HG03342 (cell line): Measurements from ENCODE around the gene ZFYVE21.

Experiments used
- ATAC-seq: cut with Tn5 transposase; IDR thresholded peaks from one replicate; pipeline ENCODE4 v1.9.1; 2021; ENCODE audit warnings: mild to moderate bottlenecking, moderate library complexity; ENCODE audit not compliant: unreplicated experiment

ZFYVE21 gene

DNA sequence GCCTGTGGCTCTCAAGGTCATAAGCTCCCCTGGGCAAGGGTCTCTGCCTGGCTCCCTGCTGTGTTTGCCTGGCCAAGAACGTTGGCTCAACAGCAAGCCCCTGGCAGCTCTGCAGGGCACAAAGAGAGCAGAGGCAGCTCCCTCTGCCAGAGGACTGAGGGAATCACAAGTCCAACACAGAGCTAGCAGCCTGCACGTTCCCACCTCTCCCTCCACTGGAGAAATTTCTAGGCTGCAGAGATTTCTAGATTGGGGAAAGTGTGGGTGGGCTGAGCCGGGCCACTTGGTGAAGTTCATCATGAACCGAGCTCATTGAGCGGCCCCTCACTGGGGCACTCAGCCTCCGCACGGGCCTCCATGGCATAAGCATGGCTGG is 19.8 kb downstream of the ZFYVE21 start:
- ATAC-seq = no peak

DNA sequence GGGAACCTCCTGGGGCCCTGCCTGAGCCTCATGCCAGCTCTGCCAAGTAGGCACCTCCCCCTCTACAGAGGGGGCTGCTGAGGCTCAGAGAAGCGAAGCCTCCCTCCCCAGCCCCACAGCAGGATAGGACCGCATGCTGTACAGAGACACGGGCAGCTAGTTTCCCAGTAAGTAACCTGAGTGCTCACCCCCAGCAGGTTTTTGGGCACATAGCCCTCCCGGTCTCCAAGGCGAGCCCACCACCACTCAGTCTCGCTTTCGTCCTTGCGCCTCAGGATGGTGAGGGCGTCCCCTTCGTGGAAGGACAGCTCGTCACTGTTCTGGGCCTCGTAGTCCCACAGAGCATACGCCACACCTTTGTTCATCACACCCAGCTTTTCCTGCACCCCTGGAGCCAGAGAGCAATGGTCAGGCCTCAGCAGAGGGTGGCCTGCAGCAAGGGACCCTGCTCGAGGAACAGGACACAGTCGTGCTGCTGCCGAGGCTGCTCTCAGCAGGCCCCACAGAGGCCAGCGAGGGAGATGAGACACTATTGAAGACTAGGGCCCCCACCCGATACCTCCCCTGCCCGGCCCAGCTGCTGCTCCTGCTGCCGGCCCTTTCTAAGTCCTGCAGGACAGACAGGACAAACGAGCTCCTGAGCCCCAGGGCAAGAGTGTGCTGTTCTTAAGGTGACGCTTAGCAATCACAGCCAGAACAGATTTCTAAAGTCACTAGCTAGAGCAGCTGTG is 20.4 kb downstream of the ZFYVE21 start:
- no peak for ATAC-seq

DNA sequence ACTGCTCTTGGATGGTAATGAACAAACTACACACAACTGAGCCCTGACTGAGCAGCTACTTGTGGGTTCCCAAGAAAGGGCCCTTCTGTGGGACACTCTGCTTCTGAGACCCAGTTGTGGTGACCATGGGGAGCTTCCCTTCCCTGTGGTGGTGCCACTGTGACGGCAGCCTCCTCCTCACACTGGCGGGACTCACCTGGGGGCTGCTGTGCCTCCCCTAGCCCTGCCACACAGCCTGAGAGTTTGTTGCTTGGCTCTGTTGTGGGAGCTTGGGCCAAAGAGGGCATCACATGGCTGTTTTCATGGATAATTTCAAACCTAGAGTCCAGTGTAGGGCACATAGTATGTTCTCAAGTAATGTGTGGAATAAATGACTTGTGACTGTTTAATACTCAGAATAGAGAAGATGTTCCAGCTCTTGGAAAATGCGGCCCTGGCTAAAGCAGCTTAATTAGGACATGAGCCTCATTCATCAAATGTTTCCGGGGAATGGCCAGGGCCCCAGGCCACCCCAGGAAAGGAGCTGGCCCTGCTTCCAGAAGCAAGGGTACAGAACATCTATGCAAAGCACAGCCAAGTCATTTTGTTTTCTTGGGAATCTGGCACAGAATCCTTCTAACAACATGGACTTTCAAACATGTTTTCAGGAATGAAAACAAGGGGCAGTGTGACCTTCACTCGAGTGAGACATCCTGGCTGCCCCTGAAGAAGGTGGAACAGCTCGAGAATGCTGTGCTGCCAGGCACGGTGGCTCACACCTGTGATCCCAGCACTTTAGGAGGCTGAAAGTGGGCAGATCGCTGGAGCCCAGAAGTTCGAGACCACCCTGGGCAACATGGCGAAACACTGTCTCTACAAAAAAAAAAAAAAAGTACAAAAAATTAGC is 21.2 kb downstream of the ZFYVE21 start:
- no peak for ATAC-seq

DNA sequence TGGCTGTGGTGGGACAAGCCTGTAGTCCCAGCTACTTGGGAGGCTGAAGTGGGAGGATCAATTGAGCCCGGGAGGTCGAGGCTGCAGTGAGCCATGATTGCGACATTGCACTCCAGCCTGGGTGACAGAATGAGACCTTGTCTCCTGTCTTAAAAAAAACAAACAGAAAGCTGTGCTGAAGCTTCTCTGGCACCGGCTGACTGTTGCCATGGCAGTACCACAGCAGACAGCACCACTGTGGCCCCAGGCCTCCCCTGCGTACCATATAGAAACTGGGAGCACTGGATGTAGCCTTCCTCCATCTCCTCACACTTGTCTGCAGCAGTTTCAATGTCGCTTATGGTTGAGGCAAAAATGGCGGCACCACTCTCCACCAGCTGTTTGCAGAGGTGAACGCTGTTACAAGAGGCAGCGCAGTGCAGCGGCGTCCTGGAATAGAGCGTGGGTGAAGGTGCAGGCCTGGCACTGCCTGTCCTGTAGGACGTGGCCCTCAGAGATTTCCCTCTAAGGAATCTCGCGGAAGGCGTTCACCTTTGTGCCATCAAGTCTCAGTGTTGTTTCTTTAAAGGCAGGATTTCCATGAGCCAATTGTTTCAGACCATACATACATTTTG is 21.9 kb downstream of the ZFYVE21 start:
- no peak for ATAC-seq

DNA sequence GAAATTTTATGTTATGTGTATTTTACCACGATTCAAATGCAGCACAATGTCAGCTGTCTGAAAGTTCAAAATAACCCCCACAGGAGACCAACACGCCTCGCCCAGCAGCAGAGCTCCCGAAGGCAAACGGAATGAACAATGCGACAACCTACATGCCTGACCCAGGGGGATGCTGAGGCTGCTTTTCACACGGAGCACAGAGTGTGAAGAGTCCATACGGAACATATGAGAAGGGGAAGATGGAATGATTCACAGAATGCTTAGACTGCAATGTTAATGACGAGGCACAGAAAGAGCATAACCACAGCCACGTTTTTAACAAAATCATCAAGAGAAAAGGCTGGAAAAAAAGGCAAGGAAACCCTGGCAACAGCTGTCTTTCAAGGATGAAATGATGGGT is 22.6 kb downstream of the ZFYVE21 start:
- no peak for ATAC-seq

DNA sequence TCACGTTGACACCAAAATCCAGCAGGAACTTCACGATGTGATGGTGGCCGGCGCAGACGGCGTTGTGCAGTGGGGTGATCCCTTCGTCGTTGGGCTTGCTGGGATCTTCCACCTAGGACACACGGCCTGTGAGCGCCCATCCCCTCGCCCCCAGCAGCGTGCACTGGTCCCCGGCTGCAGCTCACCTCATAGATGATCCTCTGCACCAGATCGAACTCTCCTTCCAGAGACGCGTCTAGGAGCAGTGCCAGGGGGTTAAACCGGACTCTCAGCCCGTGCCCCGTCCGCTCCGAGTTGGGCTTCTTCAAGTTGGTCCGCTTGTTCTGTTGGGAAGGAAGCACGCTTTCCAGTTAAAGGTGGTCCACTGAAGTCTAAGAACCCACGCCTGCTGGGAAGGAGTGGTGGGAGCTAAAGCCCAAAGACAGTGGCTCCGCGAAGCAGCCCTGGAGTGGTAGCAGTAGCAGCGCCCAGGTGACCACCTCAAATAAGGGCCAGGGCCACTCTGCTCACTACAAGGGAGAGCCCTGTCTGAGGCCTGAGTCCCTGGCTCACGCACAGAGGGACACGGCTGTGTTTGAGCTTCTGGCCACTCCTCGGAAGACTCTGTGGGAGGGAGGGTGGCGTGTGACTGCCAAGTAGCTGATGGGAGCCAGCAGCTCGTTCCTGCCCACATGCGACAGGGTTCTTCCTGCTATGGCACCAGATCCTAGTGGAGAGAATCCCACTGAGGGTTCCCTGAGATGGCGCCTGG is 23.3 kb downstream of the ZFYVE21 start:
- no peak for ATAC-seq

DNA sequence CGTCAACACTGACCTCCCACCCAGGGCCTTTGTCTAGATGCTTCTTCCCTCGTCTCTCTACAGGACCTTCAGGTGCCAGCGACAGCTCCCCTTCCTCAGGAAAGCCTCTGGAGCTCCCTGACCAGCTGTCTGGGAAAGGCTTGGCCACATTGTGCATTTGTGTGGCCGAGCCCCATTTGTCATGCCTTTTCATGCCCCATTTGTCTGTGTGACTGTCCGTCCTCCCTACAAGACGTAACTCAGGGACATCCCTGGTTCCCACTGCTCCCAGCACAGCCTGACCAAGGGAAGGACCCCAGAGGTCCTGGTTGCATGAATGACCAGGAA is 23.8 kb downstream of the ZFYVE21 start:
- no peak for ATAC-seq

DNA sequence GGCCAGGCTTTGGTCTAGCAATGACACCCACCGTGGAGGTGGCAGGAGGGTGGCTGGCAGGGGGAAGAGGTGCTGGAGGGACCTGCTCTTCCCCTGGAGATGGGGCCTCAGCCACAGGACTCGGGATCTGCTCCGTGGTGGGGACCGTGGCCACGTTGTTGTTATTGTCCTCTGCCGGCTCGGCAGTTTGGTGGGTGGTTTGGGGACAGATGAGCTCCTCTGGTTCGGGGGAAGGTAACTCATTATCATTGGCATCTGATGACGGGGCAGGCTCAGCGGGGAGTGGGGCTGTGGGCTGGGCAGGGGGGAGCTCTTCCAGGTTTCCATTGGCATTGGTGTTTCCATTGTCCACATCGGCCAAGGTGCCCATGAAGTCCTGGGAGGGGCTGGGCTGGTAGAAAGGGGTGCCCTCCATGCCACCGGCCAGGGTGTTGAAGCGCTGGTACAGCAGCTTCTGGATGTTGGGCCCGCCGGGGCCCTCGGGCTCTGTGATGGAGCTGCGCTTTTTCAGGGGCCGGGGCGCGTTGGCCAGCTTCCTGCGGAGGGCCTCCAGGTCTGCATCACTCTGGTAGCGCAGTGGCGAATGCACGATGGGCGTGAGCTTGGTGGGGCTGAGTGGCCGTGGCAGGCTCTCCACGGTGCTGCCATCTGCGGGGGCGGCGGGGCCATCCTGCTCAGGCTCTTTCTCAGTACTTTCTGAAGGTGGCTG is 24.3 kb downstream of the ZFYVE21 start:
- no peak for ATAC-seq

DNA sequence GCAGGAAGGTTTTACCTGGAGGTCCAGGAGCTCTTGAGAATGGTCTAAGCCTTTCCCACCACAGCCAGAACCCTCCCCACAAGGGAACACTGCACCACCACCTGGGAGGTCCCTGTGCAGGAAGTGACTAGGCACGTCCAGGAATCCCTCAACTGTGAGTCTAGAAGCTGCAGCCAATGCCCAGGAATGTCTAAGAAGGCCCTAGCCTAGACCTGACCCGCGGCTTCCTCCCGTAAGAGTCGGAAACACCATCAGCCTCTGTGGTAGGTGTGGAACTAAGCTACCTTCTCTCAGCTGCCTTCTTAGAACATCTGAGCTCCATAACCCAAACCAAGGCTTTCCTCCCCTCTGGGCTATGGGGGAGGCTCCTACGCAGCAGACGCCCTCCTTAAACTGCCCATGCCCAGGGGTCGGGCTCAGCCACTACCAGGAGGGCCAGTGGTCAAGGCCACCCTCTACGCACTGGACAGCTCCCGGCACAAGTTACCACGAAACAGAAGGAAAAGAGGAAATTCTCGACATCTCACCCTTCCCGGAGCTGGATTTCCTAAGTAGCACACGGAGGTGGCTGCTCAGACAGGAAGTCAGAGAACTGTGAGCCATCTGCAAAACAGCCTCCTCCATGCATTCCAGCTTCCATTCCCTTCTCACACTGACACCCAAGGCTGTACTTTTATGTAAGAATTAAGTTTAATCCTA is 25.5 kb downstream of the ZFYVE21 start:
- ATAC-seq = no peak

DNA sequence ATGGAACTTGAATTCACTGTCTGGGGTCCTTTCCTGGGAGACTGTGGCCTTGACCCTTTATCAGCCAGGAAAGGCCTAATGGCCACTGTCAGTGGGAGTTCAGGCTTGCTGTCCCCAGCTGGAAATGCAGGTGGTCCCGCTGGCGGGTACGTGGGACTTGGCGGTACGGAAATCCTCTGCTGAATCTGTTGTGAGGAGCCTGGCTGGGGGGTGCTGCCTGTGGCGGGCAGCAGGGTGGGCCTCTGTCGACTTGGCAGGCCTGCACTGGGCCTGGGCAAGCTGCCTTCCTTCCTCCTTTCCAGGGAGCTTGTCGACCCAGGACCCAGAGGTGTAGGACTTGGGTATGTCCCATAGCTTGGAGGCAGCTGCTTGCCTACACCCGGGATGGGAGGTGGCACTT is 26.3 kb downstream of the ZFYVE21 start:
- ATAC-seq = no peak

DNA sequence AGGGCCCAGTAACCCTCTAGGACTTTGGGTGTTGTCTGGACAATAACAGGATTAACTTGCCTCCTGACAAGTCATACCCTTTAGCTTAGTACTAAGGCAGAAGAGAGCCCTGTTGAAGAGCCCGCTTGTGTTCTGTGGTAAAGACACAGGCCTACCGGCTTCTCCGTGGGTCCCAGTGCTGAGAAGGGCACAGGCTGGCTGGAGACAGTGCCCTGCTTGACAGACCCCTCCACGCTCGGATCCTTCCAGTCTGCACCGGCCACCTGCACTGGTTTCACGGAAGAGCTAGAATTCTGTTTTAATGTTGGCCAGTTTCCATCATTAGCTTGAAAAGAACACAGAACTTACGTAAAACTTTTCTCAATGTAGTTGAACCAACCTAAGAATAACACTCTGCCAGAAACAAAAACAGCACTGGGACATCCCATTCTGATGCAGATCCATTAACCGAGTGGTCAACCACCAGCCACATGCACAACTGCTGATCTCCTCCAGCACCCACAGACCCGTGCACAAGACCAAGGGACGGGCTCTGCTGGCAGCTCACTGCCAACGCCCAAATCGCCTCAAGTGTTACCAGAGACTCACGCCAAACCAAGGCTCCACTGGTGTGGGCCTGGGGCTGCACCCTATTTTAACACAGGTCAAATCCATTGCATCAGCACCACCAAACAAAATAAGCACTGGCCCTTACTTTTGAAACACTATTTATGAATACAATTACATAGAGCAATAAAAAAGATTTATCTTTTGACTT is 27.1 kb downstream of the ZFYVE21 start:
- ATAC-seq = no peak

DNA sequence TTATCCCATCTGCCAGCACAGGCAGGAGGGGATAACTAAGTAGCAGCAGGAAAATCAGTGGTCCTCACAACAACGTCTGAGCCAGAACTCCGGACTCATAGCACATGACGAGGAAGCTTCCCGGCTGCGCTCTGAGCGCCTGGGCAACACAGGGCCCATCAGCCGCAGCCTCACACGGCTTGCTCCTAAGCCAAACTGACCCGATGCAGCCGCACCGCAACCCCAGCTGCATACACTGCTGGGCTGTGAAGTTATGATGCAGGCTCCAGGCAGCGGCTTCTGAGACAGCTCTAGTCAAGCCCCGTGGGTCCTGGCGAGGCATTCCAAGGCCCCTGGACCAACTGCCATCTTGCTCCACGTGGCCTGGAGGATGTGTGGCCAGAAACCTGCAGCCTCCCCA is 28.1 kb downstream of the ZFYVE21 start:
- ATAC-seq = no peak

DNA sequence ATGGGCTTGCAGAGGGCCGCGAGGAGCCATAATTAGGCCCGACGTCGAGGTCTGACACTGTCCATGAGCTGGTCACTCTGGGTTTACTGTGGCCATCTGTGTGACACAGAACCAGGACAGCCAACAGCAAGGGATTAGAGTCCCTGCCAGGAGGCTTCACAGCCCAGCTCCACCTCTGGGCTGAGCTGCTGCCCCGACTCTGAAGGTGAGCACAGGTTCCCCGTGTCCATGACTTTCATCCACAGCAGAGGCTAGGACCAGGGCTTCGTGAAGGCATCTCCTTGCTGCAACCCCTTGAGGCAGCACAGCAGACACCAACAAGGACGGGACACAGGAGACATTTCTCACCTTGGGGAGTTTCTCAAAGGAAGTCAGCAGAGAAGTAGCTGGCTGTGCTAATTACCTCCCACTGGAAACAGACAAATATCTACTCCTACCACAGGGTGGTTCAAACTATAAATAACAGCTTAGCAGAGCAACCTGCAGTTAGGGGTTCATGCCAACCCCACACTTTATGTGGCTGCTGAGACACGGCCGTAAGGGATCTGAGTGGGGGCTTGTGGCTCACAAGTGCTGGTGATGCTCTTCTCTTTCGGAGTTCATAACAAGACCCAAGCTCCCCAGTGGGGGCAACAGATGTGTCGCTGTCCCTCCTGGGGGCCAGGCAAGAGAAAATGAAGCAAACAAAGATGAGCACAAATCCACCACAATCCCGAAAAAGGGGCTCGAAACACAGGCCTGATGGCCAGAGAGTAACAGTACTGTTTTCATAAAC is 29.2 kb downstream of the ZFYVE21 start:
- ATAC-seq = no peak

DNA sequence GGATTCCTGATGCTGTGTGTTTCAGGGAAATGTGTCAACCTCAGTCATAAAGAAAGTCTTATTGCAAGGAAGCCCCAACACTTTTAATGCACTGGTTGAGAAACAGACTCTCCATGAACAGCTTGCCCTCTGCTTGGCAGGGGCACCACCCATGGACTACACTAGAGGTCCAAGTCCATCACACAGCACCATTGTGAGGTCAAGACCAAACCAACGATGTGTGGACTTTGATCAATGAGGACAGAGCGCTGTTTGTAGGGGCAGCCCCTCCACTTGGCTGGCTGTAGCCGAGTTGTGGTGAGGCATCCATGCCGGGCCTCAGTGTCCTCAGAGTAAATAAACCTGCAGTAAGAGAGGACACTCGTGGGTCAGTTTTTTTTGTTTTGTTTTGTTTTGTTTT is 29.8 kb downstream of the ZFYVE21 start:
- ATAC-seq = no peak

DNA sequence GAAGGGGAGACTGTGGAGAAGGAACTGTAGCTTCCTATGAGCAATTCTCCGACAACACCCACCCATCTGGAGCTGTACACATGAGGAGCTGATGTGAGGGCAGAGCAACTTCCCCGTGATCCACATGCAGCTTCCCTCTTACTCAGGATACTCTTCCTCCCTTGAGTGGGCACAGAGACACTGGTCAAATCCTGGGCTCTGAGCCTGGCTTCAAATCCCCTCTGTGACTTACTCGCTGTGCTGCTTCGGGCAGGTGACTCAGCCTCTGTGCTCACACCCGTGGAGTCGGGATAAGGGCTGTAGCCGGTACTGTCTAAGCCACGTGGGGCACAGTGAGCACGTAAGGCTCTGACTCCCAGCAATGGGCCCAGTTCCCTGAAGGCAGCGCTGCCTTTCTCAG is 31.1 kb downstream of the ZFYVE21 start:
- no peak for ATAC-seq

DNA sequence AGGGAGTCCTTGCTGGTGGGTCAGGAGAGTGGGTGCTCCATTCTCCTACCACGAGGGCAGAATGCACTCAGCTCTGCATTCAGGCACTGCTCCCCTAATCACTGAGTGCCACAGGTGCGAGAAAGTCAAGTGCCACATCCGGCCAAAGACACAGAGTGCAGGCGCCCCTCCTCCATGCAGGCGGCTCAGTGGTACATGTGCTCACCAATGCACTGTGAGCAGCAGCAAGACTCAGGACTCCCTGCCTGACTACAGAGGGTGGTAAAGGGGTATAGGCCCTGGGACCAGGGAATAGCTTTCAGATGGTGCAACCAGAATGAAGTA is 32.9 kb downstream of the ZFYVE21 start:
- no peak for ATAC-seq

DNA sequence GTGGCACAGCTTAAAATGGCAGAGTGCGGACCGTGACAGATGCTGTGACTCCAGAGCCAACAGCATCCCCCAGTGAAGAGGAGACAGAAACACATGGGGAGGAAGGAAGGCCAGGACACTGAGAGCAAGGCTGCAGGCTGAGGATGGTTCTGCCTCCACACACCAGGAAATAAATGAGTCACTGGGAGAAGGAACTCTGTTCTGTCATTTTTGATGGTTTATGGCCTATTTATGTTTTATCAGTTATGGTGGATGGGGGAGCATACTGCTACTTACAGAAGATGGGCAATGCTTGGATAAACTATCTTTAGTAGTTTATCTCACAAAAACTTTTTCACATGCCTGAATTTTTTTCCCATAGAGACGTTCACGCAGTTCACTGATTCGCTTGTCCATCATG is 33.8 kb downstream of the ZFYVE21 start:
- no peak for ATAC-seq

DNA sequence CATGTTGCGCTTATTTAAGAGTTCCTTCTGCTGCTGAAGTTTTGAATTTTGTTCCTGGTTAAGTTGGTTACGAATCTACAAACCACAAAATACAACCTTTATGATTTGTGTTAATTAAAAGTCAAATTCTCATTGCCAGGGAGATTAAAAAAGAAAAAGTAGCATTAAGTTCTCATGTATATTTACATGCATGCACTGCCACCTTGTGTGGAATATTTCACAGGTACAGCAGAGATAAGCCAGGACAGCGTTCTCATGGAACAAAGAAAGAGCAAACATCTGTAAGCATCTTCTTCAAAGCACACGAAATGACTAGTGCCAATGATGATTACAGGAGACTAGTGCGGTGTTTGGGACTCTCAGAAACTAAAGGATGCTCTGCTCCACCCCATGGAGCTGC is 34.2 kb downstream of the ZFYVE21 start:
- ATAC-seq = no peak

DNA sequence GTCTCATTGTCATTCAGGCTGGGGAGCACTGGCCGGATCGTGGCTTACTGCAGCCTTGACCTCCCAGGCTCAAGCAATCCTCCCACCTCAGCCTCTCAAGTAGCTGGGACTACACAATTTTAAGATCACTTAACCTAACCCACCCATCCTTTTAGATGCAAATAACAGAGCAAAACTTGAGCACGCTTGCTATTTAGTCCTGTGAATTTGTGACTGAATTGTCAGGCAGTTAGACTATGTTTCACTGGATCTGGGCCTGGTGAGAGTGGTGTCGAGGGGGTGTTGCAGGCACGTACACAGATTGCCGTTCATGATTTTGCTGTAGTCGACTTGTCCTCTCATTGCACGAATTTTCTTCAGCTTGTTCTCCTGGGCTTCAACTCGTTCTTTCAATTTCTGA is 38.2 kb downstream of the ZFYVE21 start:
- ATAC-seq = no peak
